ENCODE measurements around the gene ANKRD55. TPM values are rescaled to one million over a fixed set of nuclear protein-coding genes. Genes with fewer than 3 reads are reported as not detected.

Gene ANKRD55
- total and polyA plus RNA-seq, 4 donors: 0.37 to 1.9 (median 1.4) TPM

- no peak for DNase-seq (ENCODE audit: low spot score)
These were observed 122.3 kb downstream of the ANKRD55 start for GRCh38 chr5:56110646-56111403.

More at GRCh38 chr5:56110646-56111403, 122.3 kb downstream of the ANKRD55 start:
- H3K4me3 ChIP-seq (ENCODE audit: low read depth in 1 of 3, low read length in 3 of 3): no peak overlapping the region
- H3K36me3 ChIP-seq (ENCODE audit: control insufficient read depth in 4 of 4, insufficient read depth in 3 of 4, low read depth in 1 of 4, low read length in 3 of 4): no peaks in the 10 kb centered on the region
- H3K9me3 ChIP-seq (ENCODE audit: control insufficient read depth in 4 of 4, low read length in 3 of 4): no peaks in the 10 kb centered on the region
- H3K27ac ChIP-seq (ENCODE audit: low read depth in 1 of 2, low read length in 2 of 2): no peak overlapping the region
- WGBS: 88% methylated on average over 6 of the region's 6 CpGs
- H3K4me1 ChIP-seq (ENCODE audit: control insufficient read depth in 4 of 4, insufficient read depth in 4 of 4, low read length in 3 of 4): no peaks in the 10 kb centered on the region
- TF ChIP-seq TAF1 (conservative IDR thresholded peaks at IDR 0.05): no peak
- TF ChIP-seq GABPA (IDR thresholded peaks at IDR 0.05 in 1 of 2, conservative IDR thresholded peaks at IDR 0.05 in 1 of 2): no peak
- TF ChIP-seq EGR1 (IDR thresholded peaks at IDR 0.05; ENCODE audit: low read depth in 2 of 2): no peak
- no peak for TF ChIP-seq REST (IDR thresholded peaks at IDR 0.05)
- TF ChIP-seq ZBTB33 (IDR thresholded peaks at IDR 0.05): no peak
- TF ChIP-seq CTCF (IDR thresholded peaks at IDR 0.05; ENCODE audit: low read depth, low read length, missing input control): no peak
- TF ChIP-seq JUND (IDR thresholded peaks at IDR 0.05): no peak
- TF ChIP-seq FOXA1 (IDR thresholded peaks at IDR 0.05): no peak
- no peak for TF ChIP-seq ATF3 (IDR thresholded peaks at IDR 0.05)
- no peak for TF ChIP-seq FOXA2 (IDR thresholded peaks at IDR 0.05)
- TF ChIP-seq NR2F2 (IDR thresholded peaks at IDR 0.05): no peak
- no peak for TF ChIP-seq YY1 (IDR thresholded peaks at IDR 0.05)
- TF ChIP-seq HNF4A (conservative IDR thresholded peaks at IDR 0.05): no peak
- TF ChIP-seq RXRA (IDR thresholded peaks at IDR 0.05): no peak
- TF ChIP-seq HNF4G (IDR thresholded peaks at IDR 0.05): no peak
- TF ChIP-seq RAD21 (IDR thresholded peaks at IDR 0.05): no peak
- TF ChIP-seq MAX (IDR thresholded peaks at IDR 0.05): no peak
- TF ChIP-seq SP1 (IDR thresholded peaks at IDR 0.05): no peak
- H3K27me3 ChIP-seq (ENCODE audit: control insufficient read depth in 4 of 4, insufficient read depth in 4 of 4, low read length in 3 of 4): no peaks in the 10 kb centered on the region
- H3K9ac ChIP-seq (ENCODE audit: low read depth in 1 of 2, low read length in 2 of 2): no peak overlapping the region
